Hindlimb muscle (tissue), 1 donor: ENCODE measurements around the gene IL20RB. TPM values are rescaled to one million over a fixed set of nuclear protein-coding genes. Genes with fewer than 3 reads are reported as not detected.

Experiments used
- DNase-seq: peaks from one replicate; pipeline ENCODE4 v3.0.0-alpha.2; 2013
- polyA plus RNA-seq: library from polyadenylated mRNA; unstranded; fragments of 120-200 nt; gene quantifications from one replicate; pipeline ENCODE4 v1.2.1, GENCODE V29; 2013; ENCODE audit not compliant: insufficient read length

IL20RB gene
- 0.97 TPM for polyA plus RNA-seq

GRCh38 chr3:136957751-136958288 lies at the start of gene IL20RB:
Gene IL20RB (plus strand): TSS chr3:136957983. CDS start chr3:136958114, 131 bp downstream.
- DNase-seq = no peak

- DNase-seq = no peak
Observed at GRCh38 chr3:136908297-136908696, 49.5 kb upstream of the IL20RB start.

GRCh38 chr3:136909187-136909586 lies 48.6 kb upstream of the IL20RB start:
- no peak for DNase-seq

- no peak for DNase-seq
Observed at GRCh38 chr3:136910697-136911096, 47.1 kb upstream of the IL20RB start.

GRCh38 chr3:136913168-136913567 lies 44.6 kb upstream of the IL20RB start:
- DNase-seq = no peak

GRCh38 chr3:136914739-136915138 lies 43.0 kb upstream of the IL20RB start:
- DNase-seq = no peak

GRCh38 chr3:136916223-136916622 lies 41.6 kb upstream of the IL20RB start:
- DNase-seq = no peak

GRCh38 chr3:136919799-136920580 lies 37.8 kb upstream of the IL20RB start:
- DNase-seq = no peak

GRCh38 chr3:136920904-136921611 lies 36.7 kb upstream of the IL20RB start:
- no peak for DNase-seq

- no peak for DNase-seq
Observed at GRCh38 chr3:136925425-136926190, 32.2 kb upstream of the IL20RB start.

- no peak for DNase-seq
Observed at GRCh38 chr3:136928240-136928639, 29.5 kb upstream of the IL20RB start.

GRCh38 chr3:136929977-136930670 lies 27.7 kb upstream of the IL20RB start:
- DNase-seq = peak; percentile 51

GRCh38 chr3:136931606-136932005 lies 26.2 kb upstream of the IL20RB start:
- DNase-seq = no peak

GRCh38 chr3:136932523-136932922 lies 25.3 kb upstream of the IL20RB start:
- DNase-seq = no peak

- DNase-seq = no peak
Observed at GRCh38 chr3:136932978-136933772, 24.6 kb upstream of the IL20RB start.

GRCh38 chr3:136937175-136937574 lies 20.6 kb upstream of the IL20RB start:
- no peak for DNase-seq

GRCh38 chr3:136937851-136938250 lies 19.9 kb upstream of the IL20RB start:
- DNase-seq = no peak

- DNase-seq = no peak
Observed at GRCh38 chr3:136938334-136938733, 19.4 kb upstream of the IL20RB start.

- no peak for DNase-seq
Observed at GRCh38 chr3:136939489-136939888, 18.3 kb upstream of the IL20RB start.

GRCh38 chr3:136942803-136943202 lies 15.0 kb upstream of the IL20RB start:
- DNase-seq = no peak

GRCh38 chr3:136943436-136943835 lies 14.3 kb upstream of the IL20RB start:
- no peak for DNase-seq
